Fibroblast of lung (primary cell): ENCODE measurements around the gene PVALB. TPM values are rescaled to one million over a fixed set of nuclear protein-coding genes. Genes with fewer than 3 reads are reported as not detected.

Source experiments
- DNase-seq, 2 donors: peaks; one replicate each; pipeline versions ENCODE4 v3.0.0 to v3.0.0-alpha.2; 2010; ENCODE audit warnings: low read depth in 2 of 2
- H2AFZ ChIP-seq: 2 replicates; pipeline ENCODE4 v1.5.1; 2012; ENCODE audit warnings: low read length, control low read depth, inconsistent platforms
- H3K27ac ChIP-seq: 2 replicates; pipeline ENCODE4 v1.5.1; 2011; ENCODE audit warnings: low read length, control low read depth; ENCODE audit not compliant: insufficient read depth
- H3K27me3 ChIP-seq: 2 replicates; pipeline ENCODE4 v1.5.1; 2011; ENCODE audit warnings: mild to moderate bottlenecking, low read length; ENCODE audit not compliant: control insufficient read depth, insufficient read depth
- H3K36me3 ChIP-seq: 2 replicates; pipeline ENCODE4 v1.5.1; 2011; ENCODE audit warnings: low read length; ENCODE audit not compliant: control insufficient read depth, insufficient read depth
- H3K4me1 ChIP-seq: 2 replicates; pipeline ENCODE4 v1.5.1; 2011; ENCODE audit warnings: low read length; ENCODE audit not compliant: control insufficient read depth, insufficient read depth; ENCODE audit errors: extremely low read depth
- H3K4me2 ChIP-seq: 2 replicates; pipeline ENCODE4 v1.5.1; 2011; ENCODE audit warnings: low read length, control low read depth; ENCODE audit not compliant: insufficient read depth; ENCODE audit errors: extremely low read depth
- H3K4me3 ChIP-seq, 4 experiments: fragments of 200-600 bp in 1 of 4; sonication (generic) in 1 of 4; replicated peaks in 1 of 4; 2 replicates each; pipeline ENCODE4 v1.5.1; 2011 to 2016; ENCODE audit warnings: low read length in 4 of 4, low read depth in 3 of 4, mild to moderate bottlenecking in 3 of 4, control low read depth in 2 of 4, inconsistent platforms in 1 of 4, mixed read lengths in 1 of 4; ENCODE audit not compliant: insufficient read depth in 1 of 4; ENCODE audit errors: control extremely low read depth in 1 of 4
- H3K79me2 ChIP-seq: 2 replicates; pipeline ENCODE4 v1.5.1; 2012; ENCODE audit warnings: mild to moderate bottlenecking, low read length, inconsistent platforms; ENCODE audit not compliant: control insufficient read depth, insufficient read depth
- H3K9ac ChIP-seq: 2 replicates; pipeline ENCODE4 v1.5.1; 2011; ENCODE audit warnings: mild to moderate bottlenecking, low read length, control low read depth; ENCODE audit not compliant: insufficient read depth
- H3K9me3 ChIP-seq: 2 replicates; pipeline ENCODE4 v1.5.1; 2012; ENCODE audit warnings: low read depth, low read length; ENCODE audit not compliant: control insufficient read depth, insufficient read depth
- H4K20me1 ChIP-seq: 2 replicates; pipeline ENCODE4 v1.5.1; 2011; ENCODE audit warnings: low read length; ENCODE audit not compliant: control insufficient read depth, insufficient read depth; ENCODE audit errors: extremely low read depth
- EZH2 ChIP-seq: IDR thresholded peaks from 2 replicates; pipeline ENCODE4 v1.5.1; 2012; ENCODE audit warnings: low read length, control low read depth, mild to moderate bottlenecking; ENCODE audit errors: missing control alignments
- polyA plus RNA-seq, 2 donors: library from polyadenylated mRNA; depleted of rRNA in 1 of 2; stranded (reverse) in 1 of 2; unstranded in 1 of 2; fragments of >200 nt; gene quantifications; 2 replicates each; pipeline ENCODE4 v1.2.1, GENCODE V29; 2011 to 2012; ENCODE audit warnings: missing spikeins in 1 of 2
- total RNA-seq: library from RNA; depleted of rRNA; stranded (reverse); fragments of >200 nt; gene quantifications from 2 replicates; pipeline ENCODE4 v1.2.1, GENCODE V29; 2014
- TF ChIP-seq, protein P1 (sequence below), 2 donors: IDR thresholded peaks in 1 of 2; conservative IDR thresholded peaks in 1 of 2; 1 replicate in 1 of 2; 2 replicates in 1 of 2; pipeline ENCODE4 v1.5.1; 2011 to 2012; ENCODE audit warnings: low read length in 2 of 2, control low read depth in 1 of 2, inconsistent platforms in 1 of 2, low read depth in 1 of 2, mild to moderate bottlenecking in 1 of 2

PVALB gene
- total and polyA plus RNA-seq, 2 donors (not counting 1 experiment from before 2014, with no cell fraction given) = not detected

DNA sequence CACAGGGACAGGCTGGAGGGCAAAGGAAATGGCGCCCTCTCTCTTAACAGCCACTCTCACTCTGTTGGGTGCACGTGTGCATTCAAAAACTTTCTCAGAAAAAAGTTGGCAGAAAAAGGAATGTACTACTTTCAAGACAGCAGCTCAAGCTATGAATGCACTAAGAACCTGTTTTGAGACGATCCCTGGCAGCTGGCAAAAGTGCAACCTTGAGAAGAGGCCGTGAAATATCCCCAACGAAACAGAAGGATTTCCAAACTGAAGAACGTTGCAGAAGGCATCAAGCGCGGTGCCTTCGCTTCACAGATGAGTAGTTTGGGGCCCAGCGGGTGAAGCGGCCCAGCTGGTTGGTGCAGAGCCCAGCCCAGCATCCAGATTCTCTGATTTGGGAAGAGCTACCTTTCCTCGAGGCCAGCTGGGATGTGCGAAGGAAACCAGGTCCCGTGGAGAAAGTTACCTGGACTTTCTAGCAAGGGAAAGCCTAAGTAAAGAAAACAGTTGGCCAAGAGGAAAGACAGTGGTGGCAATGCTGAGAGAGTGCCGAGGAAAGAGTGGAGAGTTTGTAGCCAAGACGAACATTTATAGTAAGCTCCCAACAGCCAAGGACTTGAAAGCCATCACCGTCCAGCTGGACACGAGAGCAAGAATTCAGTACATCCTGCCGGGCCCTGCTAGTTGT is 57.2 kb downstream of the PVALB start:
- H3K36me3 ChIP-seq = no peaks in the 10 kb centered on the region
- no peaks in the 10 kb centered on the region for H3K9me3 ChIP-seq
- H3K4me1 ChIP-seq = no peaks in the 10 kb centered on the region
- H3K79me2 ChIP-seq = no peaks in the 10 kb centered on the region
- H2AFZ ChIP-seq = no peak overlapping the region
- DNase-seq = no peak
- H3K27me3 ChIP-seq = no peaks in the 10 kb centered on the region
- H3K9ac ChIP-seq = no peak overlapping the region
- H3K4me3 ChIP-seq = no peak overlapping the region
- no peaks in the 10 kb centered on the region for H4K20me1 ChIP-seq
- TF ChIP-seq EZH2 = no peak
- TF ChIP-seq, protein P1, sequence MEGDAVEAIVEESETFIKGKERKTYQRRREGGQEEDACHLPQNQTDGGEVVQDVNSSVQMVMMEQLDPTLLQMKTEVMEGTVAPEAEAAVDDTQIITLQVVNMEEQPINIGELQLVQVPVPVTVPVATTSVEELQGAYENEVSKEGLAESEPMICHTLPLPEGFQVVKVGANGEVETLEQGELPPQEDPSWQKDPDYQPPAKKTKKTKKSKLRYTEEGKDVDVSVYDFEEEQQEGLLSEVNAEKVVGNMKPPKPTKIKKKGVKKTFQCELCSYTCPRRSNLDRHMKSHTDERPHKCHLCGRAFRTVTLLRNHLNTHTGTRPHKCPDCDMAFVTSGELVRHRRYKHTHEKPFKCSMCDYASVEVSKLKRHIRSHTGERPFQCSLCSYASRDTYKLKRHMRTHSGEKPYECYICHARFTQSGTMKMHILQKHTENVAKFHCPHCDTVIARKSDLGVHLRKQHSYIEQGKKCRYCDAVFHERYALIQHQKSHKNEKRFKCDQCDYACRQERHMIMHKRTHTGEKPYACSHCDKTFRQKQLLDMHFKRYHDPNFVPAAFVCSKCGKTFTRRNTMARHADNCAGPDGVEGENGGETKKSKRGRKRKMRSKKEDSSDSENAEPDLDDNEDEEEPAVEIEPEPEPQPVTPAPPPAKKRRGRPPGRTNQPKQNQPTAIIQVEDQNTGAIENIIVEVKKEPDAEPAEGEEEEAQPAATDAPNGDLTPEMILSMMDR (conservative IDR thresholded peaks at IDR 0.05 in 1 of 2, IDR thresholded peaks at IDR 0.05 in 1 of 2; ENCODE audit: low read depth in 1 of 2, low read length in 2 of 2) = no peak
- no peak overlapping the region for H3K27ac ChIP-seq
- H3K4me2 ChIP-seq = no peak overlapping the region

DNA sequence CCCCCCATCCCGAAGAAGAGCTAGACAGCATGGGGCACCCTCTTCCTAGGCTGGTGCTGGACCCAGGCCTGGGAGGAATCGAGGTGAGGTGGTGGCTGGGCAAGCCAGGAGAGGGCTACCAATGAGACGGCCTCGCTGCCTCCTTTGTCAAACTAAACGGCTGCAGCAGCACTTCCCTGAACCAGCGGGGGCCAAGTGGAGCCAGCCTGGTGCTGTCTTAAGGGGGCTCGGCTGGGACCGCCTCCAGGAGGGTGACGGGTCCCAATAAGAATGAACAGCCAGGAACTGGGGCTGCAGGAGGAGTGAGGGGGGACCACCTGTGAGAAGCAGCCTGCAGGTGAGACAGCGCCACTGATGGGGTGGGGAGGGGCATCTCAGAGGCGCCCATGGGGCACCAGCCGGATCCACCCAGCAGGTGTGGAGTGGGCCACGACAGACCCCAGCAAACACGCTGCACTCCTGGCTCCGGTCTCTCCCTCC is 58.0 kb downstream of the PVALB start:
- Histone ChIP-seq H4K20me1 (peaks cover 1% of the 10 kb centered on the region), H3K4me1 (no peaks in the 10 kb centered on the region), H3K36me3 (no peaks in the 10 kb centered on the region), H3K27me3 (no peaks in the 10 kb centered on the region), H2AFZ (no peak overlapping the region), H3K79me2 (no peaks in the 10 kb centered on the region), H3K9me3 (no peaks in the 10 kb centered on the region), H3K27ac (no peak overlapping the region), H3K4me2 (no peak overlapping the region), H3K9ac (no peak overlapping the region), H3K4me3 (no peak overlapping the region)
- DNase-seq = no peak
- TF ChIP-seq, protein P1 (conservative IDR thresholded peaks at IDR 0.05 in 1 of 2, IDR thresholded peaks at IDR 0.05 in 1 of 2; ENCODE audit: low read depth in 1 of 2, low read length in 2 of 2) = no peak
- TF ChIP-seq EZH2 = no peak

DNA sequence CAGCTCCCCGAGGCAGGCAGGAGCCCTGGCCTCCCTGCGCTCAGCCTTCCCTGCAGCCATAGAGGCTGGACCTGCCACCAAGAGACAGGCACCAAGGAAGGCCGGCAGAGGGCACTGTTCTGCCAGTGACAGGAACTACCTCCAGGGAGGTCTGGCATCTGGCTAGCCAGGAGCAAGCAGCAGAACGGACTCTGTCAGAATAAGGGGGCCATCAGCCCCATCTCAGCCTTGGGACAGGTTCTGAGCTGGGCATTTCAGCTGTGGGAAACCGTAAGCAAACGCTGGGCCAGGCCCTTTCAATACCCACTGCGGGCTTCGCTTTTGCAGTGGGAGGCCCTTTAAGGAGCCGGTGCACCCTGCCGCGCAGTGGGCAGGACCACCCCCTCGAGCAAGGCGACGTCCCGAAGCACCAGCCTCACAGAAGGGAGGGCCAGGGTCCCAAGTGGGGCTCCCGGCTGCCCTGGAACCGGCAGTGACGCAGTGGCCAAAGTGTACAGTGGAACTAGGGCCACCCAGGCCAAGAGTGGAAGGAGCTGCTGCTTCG is 59.1 kb downstream of the PVALB start:
- Histone ChIP-seq H3K79me2 (no peaks in the 10 kb centered on the region), H3K36me3 (no peaks in the 10 kb centered on the region), H3K27ac (no peak overlapping the region), H3K4me2 (no peak overlapping the region), H2AFZ (no peak overlapping the region), H4K20me1 (peaks cover 1% of the 10 kb centered on the region), H3K9ac (no peak overlapping the region), H3K4me3 (no peak overlapping the region), H3K4me1 (no peaks in the 10 kb centered on the region), H3K9me3 (no peaks in the 10 kb centered on the region), H3K27me3 (peaks cover 2% of the 10 kb centered on the region)
- TF ChIP-seq, protein P1 (conservative IDR thresholded peaks at IDR 0.05 in 1 of 2, IDR thresholded peaks at IDR 0.05 in 1 of 2; ENCODE audit: low read depth in 1 of 2, low read length in 2 of 2) = peak; percentile 59 to 74
- TF ChIP-seq EZH2 = no peak
- peak; percentile 54 to 69 for DNase-seq
